Neuron (in vitro differentiated cells): ENCODE measurements around the gene CD9.

Source experiments
- H2AFZ ChIP-seq: one replicate; pipeline ENCODE4 v1.6.1; 2013; ENCODE audit warnings: low read depth, mild to moderate bottlenecking, inconsistent platforms, low read length, moderate library complexity
- H3K27me3 ChIP-seq: one replicate; pipeline ENCODE4 v1.6.1; 2013; ENCODE audit warnings: low read length; ENCODE audit not compliant: insufficient read depth
- H3K36me3 ChIP-seq: one replicate; pipeline ENCODE4 v1.6.1; 2013; ENCODE audit warnings: low read length; ENCODE audit not compliant: insufficient read depth
- H3K4me1 ChIP-seq: one replicate; pipeline ENCODE4 v1.6.1; 2013; ENCODE audit warnings: low read length; ENCODE audit not compliant: insufficient read depth
- H3K4me3 ChIP-seq: 2 replicates; pipeline ENCODE4 v1.5.1; 2013; ENCODE audit warnings: mild to moderate bottlenecking, low read length, moderate library complexity
- H3K9me3 ChIP-seq: one replicate; pipeline ENCODE4 v1.6.1; 2013; ENCODE audit warnings: low read length

The CD9 gene

GRCh38 chr12:6264402-6265037, 64.3 kb downstream of the CD9 start:
- no peak overlapping the region for H2AFZ ChIP-seq
- no peaks in the 10 kb centered on the region for H3K4me1 ChIP-seq
- no peaks in the 10 kb centered on the region for H3K9me3 ChIP-seq
- no peak overlapping the region for H3K4me3 ChIP-seq
- no peaks in the 10 kb centered on the region for H3K27me3 ChIP-seq
- no peaks in the 10 kb centered on the region for H3K36me3 ChIP-seq

- no peak overlapping the region for H3K4me3 ChIP-seq
- peaks cover 2% of the 10 kb centered on the region for H3K9me3 ChIP-seq
- H3K4me1 ChIP-seq: no peaks in the 10 kb centered on the region
- no peaks in the 10 kb centered on the region for H3K36me3 ChIP-seq
- H3K27me3 ChIP-seq: no peaks in the 10 kb centered on the region
- no peak overlapping the region for H2AFZ ChIP-seq
Observed at GRCh38 chr12:6265038-6265405, 64.8 kb downstream of the CD9 start.

- H3K9me3 ChIP-seq: peaks cover 2% of the 10 kb centered on the region
- no peak overlapping the region for H2AFZ ChIP-seq
- no peaks in the 10 kb centered on the region for H3K36me3 ChIP-seq
- no peaks in the 10 kb centered on the region for H3K4me1 ChIP-seq
- H3K4me3 ChIP-seq: no peak overlapping the region
- H3K27me3 ChIP-seq: no peaks in the 10 kb centered on the region
Observed at GRCh38 chr12:6266541-6266966, 66.4 kb downstream of the CD9 start.

- Histone ChIP-seq H3K27me3 (no peaks in the 10 kb centered on the region), H3K9me3 (peaks cover 2% of the 10 kb centered on the region), H3K4me1 (no peaks in the 10 kb centered on the region), H2AFZ (no peak overlapping the region), H3K4me3 (no peak overlapping the region), H3K36me3 (no peaks in the 10 kb centered on the region)
Observed at GRCh38 chr12:6266971-6267721, 66.9 kb downstream of the CD9 start.

- Histone ChIP-seq H3K36me3 (no peaks in the 10 kb centered on the region), H3K4me3 (no peak overlapping the region), H2AFZ (no peak overlapping the region), H3K4me1 (peaks cover 5% of the 10 kb centered on the region), H3K9me3 (peaks cover 2% of the 10 kb centered on the region), H3K27me3 (no peaks in the 10 kb centered on the region)
Observed at GRCh38 chr12:6268484-6269157, 68.4 kb downstream of the CD9 start.

- no peaks in the 10 kb centered on the region for H3K27me3 ChIP-seq
- H3K9me3 ChIP-seq: peaks cover 2% of the 10 kb centered on the region
- no peak overlapping the region for H2AFZ ChIP-seq
- no peak overlapping the region for H3K4me3 ChIP-seq
- no peaks in the 10 kb centered on the region for H3K36me3 ChIP-seq
- peaks cover 19% of the 10 kb centered on the region for H3K4me1 ChIP-seq
Observed at GRCh38 chr12:6269986-6270385, 69.8 kb downstream of the CD9 start.

GRCh38 chr12:6271281-6271680, 71.1 kb downstream of the CD9 start:
- Histone ChIP-seq H3K27me3 (no peaks in the 10 kb centered on the region), H3K4me3 (no peak overlapping the region), H3K9me3 (peaks cover 2% of the 10 kb centered on the region), H3K4me1 (peaks cover 19% of the 10 kb centered on the region), H3K36me3 (no peaks in the 10 kb centered on the region), H2AFZ (no peak overlapping the region)

GRCh38 chr12:6272300-6273204, 72.4 kb downstream of the CD9 start:
- Histone ChIP-seq H3K27me3 (no peaks in the 10 kb centered on the region), H3K4me1 (peaks cover 19% of the 10 kb centered on the region), H3K36me3 (no peaks in the 10 kb centered on the region), H2AFZ (no peak overlapping the region), H3K9me3 (peaks cover 2% of the 10 kb centered on the region), H3K4me3 (no peak overlapping the region)

- Histone ChIP-seq H2AFZ (no peak overlapping the region), H3K36me3 (no peaks in the 10 kb centered on the region), H3K4me1 (peaks cover 19% of the 10 kb centered on the region), H3K27me3 (peaks cover 2% of the 10 kb centered on the region), H3K9me3 (peaks cover 2% of the 10 kb centered on the region), H3K4me3 (no peak overlapping the region)
Observed at GRCh38 chr12:6273205-6273540, 73.0 kb downstream of the CD9 start.

GRCh38 chr12:6273541-6274230, 73.5 kb downstream of the CD9 start:
- no peaks in the 10 kb centered on the region for H3K36me3 ChIP-seq
- no peak overlapping the region for H3K4me3 ChIP-seq
- peaks cover 2% of the 10 kb centered on the region for H3K9me3 ChIP-seq
- peaks cover 2% of the 10 kb centered on the region for H3K27me3 ChIP-seq
- H2AFZ ChIP-seq: no peak overlapping the region
- H3K4me1 ChIP-seq: peaks cover 19% of the 10 kb centered on the region

- no peak overlapping the region for H2AFZ ChIP-seq
- H3K4me1 ChIP-seq: peaks cover 19% of the 10 kb centered on the region
- peaks cover 2% of the 10 kb centered on the region for H3K27me3 ChIP-seq
- H3K36me3 ChIP-seq: no peaks in the 10 kb centered on the region
- H3K9me3 ChIP-seq: peaks cover 2% of the 10 kb centered on the region
- H3K4me3 ChIP-seq: no peak overlapping the region
Observed at GRCh38 chr12:6274231-6275221, 74.3 kb downstream of the CD9 start.
